Measurements from ENCODE around the gene GPR22.

Gene GPR22

DNA sequence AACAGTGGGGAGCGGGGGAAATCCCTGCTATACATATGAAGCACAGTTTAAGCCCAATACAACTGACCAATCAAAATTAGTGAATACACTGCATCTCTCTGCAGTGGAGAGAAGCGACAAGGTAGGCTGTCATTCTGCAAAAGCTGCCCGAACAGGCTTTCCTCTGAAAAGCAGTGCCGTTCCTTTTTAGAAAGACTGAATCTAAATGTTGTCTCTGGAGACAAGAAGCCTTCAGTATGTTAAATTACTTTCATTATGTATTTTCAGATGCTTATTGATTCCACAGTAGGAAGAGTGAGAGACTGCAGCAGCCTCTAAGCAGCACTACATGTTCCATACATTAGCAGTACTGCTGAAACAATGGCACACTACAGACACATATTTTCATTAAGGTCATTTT is at the start of gene GPR22:
Gene GPR22 (plus strand): TSS at position 129 of the 400 bp plus-strand sequence. CDS start 4,004 bp downstream, outside the sequence.
- DNase-seq (ENCODE audit: low spot score): no peak

DNA sequence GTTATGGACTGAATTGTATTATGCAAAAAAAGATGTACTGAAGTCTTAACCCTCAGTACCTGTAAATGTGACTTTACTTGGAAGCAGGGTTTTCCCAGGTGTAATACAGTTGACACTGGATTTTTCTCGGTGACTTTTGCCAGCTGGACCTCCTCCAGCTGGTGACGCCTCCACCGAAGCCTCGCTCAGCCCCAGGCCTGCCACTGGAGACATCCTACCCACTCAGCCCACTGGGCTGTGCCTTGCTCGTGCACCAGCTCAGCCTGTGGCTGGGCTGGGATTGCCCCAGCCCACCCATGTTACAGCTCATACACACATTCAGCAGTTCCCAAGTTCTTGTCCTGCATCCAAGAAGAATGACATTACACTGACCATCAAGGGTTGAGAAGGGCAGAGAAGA is 42.4 kb upstream of the GPR22 start:
- DNase-seq (ENCODE audit: low spot score): no peak

GRCh38 chr7:107428642-107429041 is 41.2 kb upstream of the GPR22 start:
- no peak for DNase-seq (ENCODE audit: low spot score)

GRCh38 chr7:107430057-107430456 is 39.8 kb upstream of the GPR22 start:
- DNase-seq (ENCODE audit: low spot score): no peak

- DNase-seq (ENCODE audit: low spot score): no peak
Measured at GRCh38 chr7:107432261-107432660, 37.6 kb upstream of the GPR22 start.

- no peak for DNase-seq (ENCODE audit: low spot score)
Measured at GRCh38 chr7:107435749-107436148, 34.1 kb upstream of the GPR22 start.

- no peak for DNase-seq (ENCODE audit: low spot score)
Measured at GRCh38 chr7:107439025-107439424, 30.8 kb upstream of the GPR22 start.

GRCh38 chr7:107441581-107442422 is 28.1 kb upstream of the GPR22 start:
- no peak for DNase-seq (ENCODE audit: low spot score)

GRCh38 chr7:107442678-107443077 is 27.2 kb upstream of the GPR22 start:
- no peak for DNase-seq (ENCODE audit: low spot score)

GRCh38 chr7:107446531-107446930 is 23.3 kb upstream of the GPR22 start:
- DNase-seq (ENCODE audit: low spot score): peak; percentile 37

GRCh38 chr7:107446988-107447387 is 22.9 kb upstream of the GPR22 start:
- no peak for DNase-seq (ENCODE audit: low spot score)

- no peak for DNase-seq (ENCODE audit: low spot score)
Measured at GRCh38 chr7:107450970-107451369, 18.9 kb upstream of the GPR22 start.

GRCh38 chr7:107453388-107453787 is 16.5 kb upstream of the GPR22 start:
- no peak for DNase-seq (ENCODE audit: low spot score)

GRCh38 chr7:107461938-107462533 is 7.8 kb upstream of the GPR22 start:
- DNase-seq (ENCODE audit: low spot score): no peak

DNA sequence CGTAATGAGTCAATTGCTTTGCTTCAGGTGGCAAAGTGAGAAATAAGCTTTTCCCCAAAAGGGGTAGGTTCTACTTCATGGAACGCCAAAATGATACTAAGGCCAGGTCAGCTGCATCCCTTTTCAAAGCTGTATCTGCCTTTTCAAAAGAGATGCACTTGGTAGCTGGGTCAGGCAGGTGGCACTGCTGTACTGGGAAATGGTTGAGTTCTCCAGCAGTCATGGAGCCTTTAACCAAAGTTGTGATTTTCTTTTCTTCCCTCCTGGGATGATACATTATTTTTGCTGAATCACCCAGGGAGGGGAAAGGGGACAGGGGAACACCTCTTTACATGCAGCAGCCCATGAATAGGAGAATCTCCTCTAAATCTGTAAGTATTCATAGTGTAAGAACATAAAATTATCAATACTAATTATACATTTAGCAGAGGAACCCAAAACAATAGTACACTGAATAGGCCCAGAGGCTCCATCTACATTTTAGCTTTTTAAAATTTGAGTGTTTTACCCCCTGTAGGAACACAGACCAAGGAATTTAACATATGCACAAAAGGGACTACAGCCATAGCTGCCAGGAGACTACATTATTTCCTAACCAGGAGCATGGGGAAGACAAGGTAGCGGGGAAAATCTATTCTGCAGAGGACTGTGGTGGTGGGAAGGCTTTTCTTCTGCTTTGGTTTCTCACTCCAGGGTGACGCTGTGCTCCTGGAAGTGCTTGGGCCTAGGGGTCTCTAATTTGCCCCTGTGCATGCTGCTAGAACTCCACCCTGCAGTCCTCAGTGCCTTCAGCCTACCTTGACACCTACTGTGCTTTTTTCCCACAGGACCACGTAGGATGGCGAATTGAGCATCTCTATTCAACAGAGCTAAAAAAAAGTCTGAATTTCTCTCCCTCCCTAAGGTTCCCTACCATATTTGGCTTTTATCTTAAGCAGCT is 6.4 kb upstream of the GPR22 start:
- DNase-seq (ENCODE audit: low spot score): peak; percentile 54

- DNase-seq (ENCODE audit: low spot score): no peak
Measured at GRCh38 chr7:107464666-107465226, 5.1 kb upstream of the GPR22 start.

DNA sequence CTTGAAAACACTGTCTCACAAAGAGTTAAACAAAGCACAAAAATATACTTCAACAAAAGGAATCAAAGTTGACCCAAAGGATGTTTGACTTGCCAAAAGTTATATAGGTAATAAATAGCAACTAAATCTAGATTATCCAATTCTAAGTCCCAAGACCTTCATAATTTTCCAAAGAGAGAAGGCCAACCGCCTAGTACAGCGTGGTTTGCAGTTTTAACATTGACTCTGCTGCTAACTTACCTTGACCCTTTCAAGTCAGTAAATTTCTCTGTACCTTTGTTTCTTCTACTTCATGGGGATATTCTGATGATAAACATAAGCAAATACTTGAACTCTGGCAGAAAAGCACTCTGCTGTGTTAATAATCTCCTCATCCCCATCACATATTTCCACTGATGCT is 1.9 kb upstream of the GPR22 start:
- DNase-seq (ENCODE audit: low spot score): no peak

DNA sequence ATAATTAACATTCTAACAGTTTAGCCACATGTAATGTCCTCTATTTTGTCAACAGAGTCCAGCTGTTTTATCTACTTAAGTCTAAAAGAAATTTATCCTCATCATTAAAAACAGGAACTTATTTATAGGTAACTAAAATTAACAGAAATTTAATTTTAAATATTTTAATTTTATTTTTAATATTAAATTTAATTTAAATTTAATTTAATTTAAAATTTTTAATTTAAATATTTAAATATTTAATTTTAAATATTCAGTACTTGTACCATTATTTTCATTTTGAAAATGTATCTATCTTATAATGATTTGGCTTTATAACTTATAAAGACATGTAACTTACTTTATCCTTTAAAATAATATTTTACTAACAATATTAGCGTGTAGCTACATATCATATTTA is 1.0 kb upstream of the GPR22 start:
- no peak for DNase-seq (ENCODE audit: low spot score)

GRCh38 chr7:107471292-107472070 is 1.6 kb downstream of the GPR22 start:
- no peak for DNase-seq (ENCODE audit: low spot score)

- DNase-seq (ENCODE audit: low spot score): no peak
Measured at GRCh38 chr7:107472116-107472515, 2.3 kb downstream of the GPR22 start.

DNA sequence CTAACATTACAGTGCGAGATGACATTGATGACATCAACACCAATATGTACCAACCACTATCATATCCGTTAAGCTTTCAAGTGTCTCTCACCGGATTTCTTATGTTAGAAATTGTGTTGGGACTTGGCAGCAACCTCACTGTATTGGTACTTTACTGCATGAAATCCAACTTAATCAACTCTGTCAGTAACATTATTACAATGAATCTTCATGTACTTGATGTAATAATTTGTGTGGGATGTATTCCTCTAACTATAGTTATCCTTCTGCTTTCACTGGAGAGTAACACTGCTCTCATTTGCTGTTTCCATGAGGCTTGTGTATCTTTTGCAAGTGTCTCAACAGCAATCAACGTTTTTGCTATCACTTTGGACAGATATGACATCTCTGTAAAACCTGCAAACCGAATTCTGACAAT is 4.3 kb downstream of the GPR22 start:
- DNase-seq (ENCODE audit: low spot score): no peak

All from AG08396 (cell line).